ENCODE results near the gene GMPS. TPM values are rescaled to one million over a fixed set of nuclear protein-coding genes. Genes with fewer than 3 reads are reported as not detected.

Gene GMPS
- polyA plus RNA-seq, 3 donors, result 72.3 to 83.2 (median 72.6) TPM

- no peak for DNase-seq (ENCODE audit: low read depth in 3 of 3, low spot score in 2 of 3)
These were observed 114.5 kb downstream of the GMPS start for GRCh38 chr3:155984791-155985417.

GRCh38 chr3:155989536-155989935, 119.1 kb downstream of the GMPS start:
- no peak for DNase-seq (ENCODE audit: low read depth in 3 of 3, low spot score in 2 of 3)

- no peak for DNase-seq (ENCODE audit: low read depth in 3 of 3, low spot score in 2 of 3)
These were observed 120.8 kb downstream of the GMPS start for GRCh38 chr3:155991212-155991611.

- no peak for DNase-seq (ENCODE audit: low read depth in 3 of 3, low spot score in 2 of 3)
These were observed 121.4 kb downstream of the GMPS start for GRCh38 chr3:155991847-155992246.

Other genes with a start within 250 kb of the GMPS start
- 10 to 100 TPM; 10.1 to 11.4 (median 10.7) TPM for gene PLCH1, start 125.6 kb upstream of the GMPS start, polyA plus RNA-seq (ENCODE audit: insufficient read length in 3 of 3)
- gene C3orf33, start 64.4 kb upstream of the GMPS start, polyA plus RNA-seq (ENCODE audit: insufficient read length in 3 of 3), result 10 to 100 TPM; 10.4 to 12.1 (median 12.0) TPM
- 10 to 100 TPM; 37.0 to 49.3 (median 44.5) TPM for gene SLC33A1, start 16.2 kb upstream of the GMPS start, polyA plus RNA-seq (ENCODE audit: insufficient read length in 3 of 3)
- 1 to 10 TPM; 2.9 to 3.7 (median 3.0) TPM for gene KCNAB1, start 249.9 kb downstream of the GMPS start, polyA plus RNA-seq (ENCODE audit: insufficient read length in 3 of 3)

All from right renal cortex interstitium (tissue), 3 donors.